ENCODE data around the gene NIT2.
A peak's percentile ranks its signal among the peaks of the same experiment; 100 is the strongest.
"Not testable (repeated sequence)": the region's sequence is repeated elsewhere in the genome, so short reads cannot be mapped to it uniquely, and the experiment has no call there.

The NIT2 gene

DNA sequence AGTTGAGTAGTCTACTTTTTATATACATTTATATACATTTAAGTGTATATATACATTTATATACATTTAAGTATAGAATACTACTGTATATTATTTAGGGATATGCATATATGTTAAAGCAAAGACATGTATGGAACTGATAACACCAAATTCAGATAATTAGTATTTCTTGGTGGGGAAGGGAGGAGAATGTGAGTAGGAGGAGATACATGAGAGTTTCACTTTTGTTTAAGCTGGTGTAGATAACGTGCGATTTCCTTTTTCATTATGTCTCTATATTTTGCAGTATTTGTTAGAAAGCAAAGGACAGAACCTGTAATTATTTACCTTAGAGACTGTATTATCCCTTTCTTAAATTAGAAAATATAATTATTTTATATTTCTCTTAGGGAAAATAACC lies 16.6 kb upstream of the NIT2 start:
- Histone ChIP-seq H3K4me1 (ENCODE audit: control insufficient read depth, insufficient read depth, low read length, poor library complexity, severe bottlenecking) (no peaks in the 10 kb centered on the region), H3K9me3 (ENCODE audit: control insufficient read depth, low read length) (no peaks in the 10 kb centered on the region), H3K27ac (ENCODE audit: low read depth, low read length, severe bottlenecking) (no peak overlapping the region), H3K36me3 (ENCODE audit: control insufficient read depth, insufficient read depth, low read length) (peaks cover 17% of the 10 kb centered on the region), H3K4me3 (ENCODE audit: extremely low read depth, insufficient read depth, low read length, poor library complexity, severe bottlenecking) (no peak overlapping the region)
- WGBS, 2 experiments (ENCODE audit: insufficient coverage in 2 of 2): no CpG with 5 or more reads among the region's 2 CpGs

DNA sequence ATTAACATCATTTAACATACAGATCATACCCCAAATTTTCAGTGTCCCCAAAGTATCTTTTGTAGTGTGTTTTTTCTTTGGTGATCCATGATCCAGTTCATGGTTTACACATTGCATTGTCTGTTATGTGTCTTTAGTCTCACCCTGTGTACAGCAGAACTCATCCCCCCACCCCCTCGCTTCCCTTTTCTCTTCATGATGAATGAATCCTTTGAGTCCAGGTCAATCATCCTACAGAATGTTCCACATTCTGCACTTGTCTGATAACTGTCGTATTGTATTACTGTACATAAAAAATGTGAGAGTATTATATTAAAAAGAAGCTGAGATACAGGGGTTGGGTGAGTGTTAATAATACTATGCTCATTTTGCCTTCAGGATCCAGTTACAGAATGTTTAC lies 14.6 kb upstream of the NIT2 start:
- Histone ChIP-seq H3K27ac (ENCODE audit: low read depth, low read length, severe bottlenecking) (no peak overlapping the region), H3K4me1 (ENCODE audit: control insufficient read depth, insufficient read depth, low read length, poor library complexity, severe bottlenecking) (no peaks in the 10 kb centered on the region), H3K36me3 (ENCODE audit: control insufficient read depth, insufficient read depth, low read length) (peaks cover 20% of the 10 kb centered on the region), H3K4me3 (ENCODE audit: extremely low read depth, insufficient read depth, low read length, poor library complexity, severe bottlenecking) (no peak overlapping the region), H3K9me3 (ENCODE audit: control insufficient read depth, low read length) (no peaks in the 10 kb centered on the region)
- WGBS, 2 experiments (ENCODE audit: insufficient coverage in 2 of 2): 100% methylated on average over 1 of the region's 2 CpGs; no CpG with 5 or more reads in 1 of the 2 experiments

DNA sequence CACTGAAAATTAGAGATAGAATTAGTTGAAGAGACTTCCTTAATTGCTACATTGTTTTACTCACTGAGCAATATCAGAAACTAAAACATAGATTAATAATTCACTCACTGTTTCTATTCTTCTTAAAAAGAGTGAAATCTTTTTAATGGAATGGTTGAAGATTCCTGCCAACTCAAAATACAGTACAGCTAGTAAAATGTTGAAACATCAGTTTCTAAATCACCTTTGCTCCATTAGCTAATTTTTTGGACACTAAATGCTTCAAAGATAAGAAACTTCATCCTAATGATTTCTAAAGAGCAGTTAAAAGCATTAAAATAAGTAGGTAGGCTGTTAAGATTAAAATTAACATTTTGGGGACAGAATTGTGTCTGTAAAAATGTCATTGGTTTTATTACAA lies 10.5 kb upstream of the NIT2 start:
- H3K4me1 ChIP-seq (ENCODE audit: control insufficient read depth, insufficient read depth, low read length, poor library complexity, severe bottlenecking): no peaks in the 10 kb centered on the region
- H3K4me3 ChIP-seq (ENCODE audit: extremely low read depth, insufficient read depth, low read length, poor library complexity, severe bottlenecking): no peak overlapping the region
- no peak overlapping the region for H3K27ac ChIP-seq (ENCODE audit: low read depth, low read length, severe bottlenecking)
- peaks cover 38% of the 10 kb centered on the region for H3K36me3 ChIP-seq (ENCODE audit: control insufficient read depth, insufficient read depth, low read length)
- H3K9me3 ChIP-seq (ENCODE audit: control insufficient read depth, low read length): peaks cover 9% of the 10 kb centered on the region

DNA sequence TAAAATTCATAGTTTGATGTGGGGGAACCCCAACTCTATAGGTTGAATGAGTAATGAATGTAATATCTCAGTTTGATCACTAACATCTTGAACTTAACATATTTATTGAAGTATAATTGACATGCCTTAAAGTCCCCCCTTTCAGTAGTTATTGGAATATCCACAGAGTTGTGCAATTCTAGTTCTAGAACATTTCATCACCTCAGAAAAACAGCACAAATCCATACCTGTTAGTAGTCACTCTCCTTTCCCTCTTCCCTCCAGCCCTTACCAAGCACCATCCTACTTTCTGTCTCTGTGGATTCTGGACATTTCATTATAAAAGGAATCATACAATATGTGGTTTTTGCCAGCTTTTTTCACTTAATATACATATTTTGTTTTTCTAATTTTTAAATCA lies 8.7 kb upstream of the NIT2 start:
- no peak overlapping the region for H3K4me3 ChIP-seq (ENCODE audit: extremely low read depth, insufficient read depth, low read length, poor library complexity, severe bottlenecking)

DNA sequence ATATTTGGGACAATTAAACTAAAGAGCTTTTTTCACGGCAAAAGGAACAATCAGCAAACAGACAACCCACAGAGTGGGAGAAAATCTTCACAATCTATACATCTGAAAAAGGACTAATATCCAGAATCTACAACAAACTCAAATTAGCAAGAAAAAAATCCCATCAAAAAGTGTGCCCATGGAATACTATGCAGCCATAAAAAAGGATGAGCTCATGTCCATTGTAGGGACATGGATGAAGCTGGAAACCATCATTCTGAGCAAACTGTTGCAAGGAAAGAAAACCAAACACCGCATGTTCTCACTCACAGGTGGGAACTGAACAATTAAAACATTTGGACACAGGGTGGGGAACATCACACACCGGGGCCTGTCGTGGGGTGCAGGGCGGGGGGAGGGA lies 7.2 kb upstream of the NIT2 start:
- not testable (repeated sequence) for H3K9me3 ChIP-seq (ENCODE audit: control insufficient read depth, low read length); H3K4me3 ChIP-seq (ENCODE audit: extremely low read depth, insufficient read depth, low read length, poor library complexity, severe bottlenecking); H3K4me1 ChIP-seq (ENCODE audit: control insufficient read depth, insufficient read depth, low read length, poor library complexity, severe bottlenecking); H3K27ac ChIP-seq (ENCODE audit: low read depth, low read length, severe bottlenecking)
- H3K36me3 ChIP-seq (ENCODE audit: control insufficient read depth, insufficient read depth, low read length): peaks cover 24% of the 10 kb centered on the region
- 87 to 100% methylated on average over 2 to 4 of the region's 5 CpGs for WGBS, 2 experiments (ENCODE audit: insufficient coverage in 2 of 2)

More for the DNA sequence above, 8.7 kb upstream of the NIT2 start:
- Histone ChIP-seq H3K4me1 (ENCODE audit: control insufficient read depth, insufficient read depth, low read length, poor library complexity, severe bottlenecking) (no peaks in the 10 kb centered on the region), H3K9me3 (ENCODE audit: control insufficient read depth, low read length) (peaks cover 9% of the 10 kb centered on the region), H3K36me3 (ENCODE audit: control insufficient read depth, insufficient read depth, low read length) (peaks cover 30% of the 10 kb centered on the region), H3K27ac (ENCODE audit: low read depth, low read length, severe bottlenecking) (no peak overlapping the region)

DNA sequence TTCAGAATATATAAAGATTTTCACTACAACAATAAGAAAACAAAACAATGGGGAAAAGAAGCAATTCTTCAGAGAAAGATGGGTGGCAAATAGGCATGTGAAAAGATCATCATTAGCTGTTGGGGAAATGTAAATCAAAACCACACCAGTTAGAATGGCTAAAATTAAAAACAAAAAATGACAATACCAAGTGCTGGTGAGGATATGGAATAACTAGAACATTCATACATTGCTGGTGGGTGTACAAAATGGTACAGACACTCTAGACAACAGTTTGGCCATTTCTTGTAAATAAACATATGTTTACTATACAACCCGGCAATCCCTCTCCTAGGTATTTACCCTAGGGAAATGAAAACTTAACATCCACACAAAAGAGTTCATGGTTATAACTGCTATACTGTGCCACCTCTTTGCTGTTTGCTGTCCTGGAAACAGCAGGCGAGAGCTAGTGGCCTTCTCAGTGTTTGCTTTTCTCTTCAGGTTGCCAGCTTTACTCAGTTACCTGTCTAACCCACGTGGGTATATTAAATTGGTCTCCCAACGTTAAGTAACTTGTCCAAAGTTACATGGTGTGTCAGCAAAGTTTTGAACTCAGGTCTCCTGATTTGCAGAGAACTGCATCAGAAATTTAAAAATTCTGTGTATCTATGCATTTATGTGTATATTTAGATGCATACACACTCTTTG lies 4.6 kb upstream of the NIT2 start:
- Histone ChIP-seq H3K4me3 (ENCODE audit: extremely low read depth, insufficient read depth, low read length, poor library complexity, severe bottlenecking) (no peak overlapping the region), H3K9me3 (ENCODE audit: control insufficient read depth, low read length) (peaks cover 9% of the 10 kb centered on the region), H3K27ac (ENCODE audit: low read depth, low read length, severe bottlenecking) (no peak overlapping the region), H3K4me1 (ENCODE audit: control insufficient read depth, insufficient read depth, low read length, poor library complexity, severe bottlenecking) (no peaks in the 10 kb centered on the region), H3K36me3 (ENCODE audit: control insufficient read depth, insufficient read depth, low read length) (peaks cover 22% of the 10 kb centered on the region)
- WGBS, 2 experiments (ENCODE audit: insufficient coverage in 2 of 2): 94 to 100% methylated on average over 1 to 3 of the region's 4 CpGs

DNA sequence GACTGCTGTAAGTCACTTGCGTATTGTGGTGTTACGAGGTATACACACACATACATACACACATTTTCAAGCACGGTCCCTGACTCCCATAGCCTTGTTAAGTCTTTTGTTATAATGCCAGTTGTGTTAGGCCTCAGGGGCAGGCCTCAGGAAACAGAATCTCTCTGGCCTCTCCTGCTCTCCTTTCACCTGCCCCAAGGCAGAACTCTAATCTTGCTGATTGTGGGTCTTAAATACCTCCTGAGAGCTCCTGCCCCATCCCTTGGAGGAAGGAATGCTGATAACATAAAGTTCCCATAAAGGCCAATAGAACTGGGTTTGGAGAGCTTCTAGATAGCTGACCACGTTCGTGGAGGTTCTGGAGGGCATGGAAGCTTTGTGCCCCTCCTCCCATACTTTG lies 3.9 kb upstream of the NIT2 start:
- Histone ChIP-seq H3K4me1 (ENCODE audit: control insufficient read depth, insufficient read depth, low read length, poor library complexity, severe bottlenecking) (peaks cover 2% of the 10 kb centered on the region), H3K27ac (ENCODE audit: low read depth, low read length, severe bottlenecking) (no peak overlapping the region), H3K9me3 (ENCODE audit: control insufficient read depth, low read length) (peaks cover 9% of the 10 kb centered on the region), H3K36me3 (ENCODE audit: control insufficient read depth, insufficient read depth, low read length) (peaks cover 19% of the 10 kb centered on the region), H3K4me3 (ENCODE audit: extremely low read depth, insufficient read depth, low read length, poor library complexity, severe bottlenecking) (no peak overlapping the region)
- 92 to 94% methylated on average over 2 to 4 of the region's 5 CpGs for WGBS, 2 experiments (ENCODE audit: insufficient coverage in 2 of 2)

DNA sequence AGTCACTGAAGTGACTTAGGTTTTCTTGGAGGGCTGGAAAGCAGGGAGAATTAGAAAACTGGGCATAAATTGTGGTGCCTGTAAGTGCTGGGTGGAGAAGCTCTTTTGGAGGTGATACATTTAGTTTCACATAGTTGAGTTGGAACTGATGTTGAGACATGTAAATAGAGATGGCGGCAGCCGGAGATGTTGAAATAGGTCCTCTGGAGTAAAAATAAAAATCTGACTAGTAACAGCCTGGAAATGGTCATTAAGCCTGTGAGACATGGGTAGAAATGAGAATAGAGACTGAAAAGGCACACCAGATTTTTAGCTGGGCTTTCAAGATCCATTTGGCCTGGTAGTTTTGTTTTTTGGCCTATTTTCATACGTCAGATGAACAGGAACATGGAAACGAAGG lies 2.9 kb upstream of the NIT2 start:
- H3K36me3 ChIP-seq (ENCODE audit: control insufficient read depth, insufficient read depth, low read length): peaks cover 9% of the 10 kb centered on the region
- H3K4me3 ChIP-seq (ENCODE audit: extremely low read depth, insufficient read depth, low read length, poor library complexity, severe bottlenecking): no peak overlapping the region
- WGBS, 2 experiments (ENCODE audit: insufficient coverage in 2 of 2): 91 to 92% methylated on average over 2 to 3 of the region's 4 CpGs
- H3K4me1 ChIP-seq (ENCODE audit: control insufficient read depth, insufficient read depth, low read length, poor library complexity, severe bottlenecking): peaks cover 4% of the 10 kb centered on the region
- no peak overlapping the region for H3K27ac ChIP-seq (ENCODE audit: low read depth, low read length, severe bottlenecking)
- peaks cover 9% of the 10 kb centered on the region for H3K9me3 ChIP-seq (ENCODE audit: control insufficient read depth, low read length)

DNA sequence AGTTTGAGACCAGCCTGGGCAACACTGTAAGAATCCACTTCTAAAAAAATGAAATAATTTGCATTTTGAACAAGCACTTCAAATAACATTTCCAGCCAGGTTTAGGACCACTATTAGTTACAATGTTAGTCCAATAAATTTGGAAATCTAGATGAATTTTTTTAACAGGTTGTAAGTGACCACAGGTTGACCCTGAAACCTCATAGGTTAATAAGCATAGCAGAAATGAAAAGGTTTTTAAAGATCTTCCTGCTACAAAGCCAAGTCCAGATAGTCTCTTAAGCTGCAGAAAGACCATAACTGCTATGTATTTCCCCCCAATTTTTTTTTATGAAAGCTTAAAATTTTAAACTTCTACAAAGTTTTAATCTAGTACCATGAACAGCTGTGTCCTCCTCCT lies 1.5 kb upstream of the NIT2 start:
- Histone ChIP-seq H3K4me3 (ENCODE audit: extremely low read depth, insufficient read depth, low read length, poor library complexity, severe bottlenecking) (no peak overlapping the region), H3K4me1 (ENCODE audit: control insufficient read depth, insufficient read depth, low read length, poor library complexity, severe bottlenecking) (peaks cover 4% of the 10 kb centered on the region)

DNA sequence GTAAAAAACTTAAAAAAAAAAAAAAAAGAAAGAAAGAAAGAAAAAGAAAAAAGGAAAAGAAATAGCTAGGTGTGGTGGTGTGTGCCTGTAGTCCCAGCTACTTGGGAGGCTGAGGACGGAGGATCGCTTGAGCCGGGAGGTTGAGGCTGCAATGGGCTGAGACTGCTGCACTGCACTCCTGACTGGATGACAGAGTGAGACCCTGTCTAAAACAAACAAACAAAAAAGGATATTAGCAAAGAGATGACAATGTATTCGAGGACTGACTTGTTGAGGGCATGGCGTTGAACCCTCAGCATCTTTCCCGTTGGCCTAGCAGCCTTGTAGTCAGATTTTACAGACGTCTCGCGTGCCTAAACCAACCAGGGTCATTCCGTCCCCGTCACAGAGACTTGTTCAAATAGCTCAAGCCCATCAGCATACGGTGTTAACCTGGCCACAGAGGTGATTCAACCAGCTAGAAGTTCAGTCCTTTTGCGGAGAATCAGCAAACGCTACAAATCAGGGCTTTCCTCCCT lies 528 bp upstream of the NIT2 start:
- Histone ChIP-seq H3K27ac (ENCODE audit: low read depth, low read length, severe bottlenecking) (peak overlapping the region; percentile 2), H3K9me3 (ENCODE audit: control insufficient read depth, low read length) (no peaks in the 10 kb centered on the region), H3K4me1 (ENCODE audit: control insufficient read depth, insufficient read depth, low read length, poor library complexity, severe bottlenecking) (peaks cover 4% of the 10 kb centered on the region), H3K36me3 (ENCODE audit: control insufficient read depth, insufficient read depth, low read length) (peaks cover 6% of the 10 kb centered on the region), H3K4me3 (ENCODE audit: extremely low read depth, insufficient read depth, low read length, poor library complexity, severe bottlenecking) (peak overlapping the region; percentile 50)
- WGBS, 2 experiments (ENCODE audit: insufficient coverage in 2 of 2): 42 to 54% methylated on average over 12 to 14 of the region's 14 CpGs

More for the DNA sequence above, 1.5 kb upstream of the NIT2 start:
- Histone ChIP-seq H3K9me3 (ENCODE audit: control insufficient read depth, low read length) (no peaks in the 10 kb centered on the region), H3K36me3 (ENCODE audit: control insufficient read depth, insufficient read depth, low read length) (no peaks in the 10 kb centered on the region), H3K27ac (ENCODE audit: low read depth, low read length, severe bottlenecking) (no peak overlapping the region)

DNA sequence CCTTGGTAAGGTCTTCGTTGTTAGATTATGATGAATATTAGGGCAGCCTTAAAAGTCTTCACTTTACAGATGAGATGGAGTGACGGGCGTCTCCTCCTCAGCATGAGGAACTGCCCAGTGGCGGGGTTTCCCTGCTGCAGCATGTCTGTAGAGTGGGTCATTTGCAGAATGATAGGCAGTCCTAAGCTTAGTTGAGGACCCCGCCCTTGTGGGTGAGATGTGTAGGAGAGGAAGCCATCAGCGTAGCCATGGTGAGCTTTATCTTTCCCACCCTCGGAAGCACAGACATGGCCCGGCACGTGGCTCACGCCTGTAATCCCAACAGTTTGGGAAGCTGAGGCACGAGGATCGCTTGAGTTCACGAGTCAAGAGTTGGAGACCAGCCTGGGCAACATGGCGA lies 877 bp downstream of the NIT2 start:
- H3K27ac ChIP-seq (ENCODE audit: low read depth, low read length, severe bottlenecking): no peak overlapping the region
- WGBS, 2 experiments (ENCODE audit: insufficient coverage in 2 of 2): 82 to 88% methylated on average over 9 of the region's 14 CpGs

More for the DNA sequence above, 877 bp downstream of the NIT2 start:
- Histone ChIP-seq H3K36me3 (ENCODE audit: control insufficient read depth, insufficient read depth, low read length) (peaks cover 20% of the 10 kb centered on the region), H3K9me3 (ENCODE audit: control insufficient read depth, low read length) (no peaks in the 10 kb centered on the region), H3K4me1 (ENCODE audit: control insufficient read depth, insufficient read depth, low read length, poor library complexity, severe bottlenecking) (peaks cover 4% of the 10 kb centered on the region), H3K4me3 (ENCODE audit: extremely low read depth, insufficient read depth, low read length, poor library complexity, severe bottlenecking) (peak overlapping the region; percentile 50)

Data from mesodermal cell (in vitro differentiated cells).